PC-9 (cell line): ENCODE data around the gene PLEKHA5. TPM values are rescaled to one million over a fixed set of nuclear protein-coding genes. Genes with fewer than 3 reads are reported as not detected.

ENCODE experiments used
- BruUV-seq: library from RNA; stranded (reverse); fragments of 400-500 nt; replicated peaks from 2 replicates; lab custom pipeline; 2021; lab: Mats Ljungman, UMichigan
- CTCF ChIA-PET: fragments of 300-600 bp; sonication (Branson Sonifier 250); formaldehyde crosslinking; loops from one replicate; lab custom pipeline; 2022; ENCODE audit warnings: antibody characterized with exemption; lab: Charles Lee
- POLR2A ChIA-PET: fragments of 300-600 bp; sonication (Branson Sonifier 250); formaldehyde crosslinking; loops from one replicate; lab custom pipeline; 2022; ENCODE audit warnings: antibody characterized with exemption; ENCODE audit not compliant: unreplicated experiment; lab: Charles Lee
- DNase-seq, 2 experiments: peaks; one replicate each; pipeline versions ENCODE4 v3.0.0 to v3.0.0-alpha.2; 2015 to 2022; ENCODE audit warnings: mixed read lengths in 1 of 2
- H2AFZ ChIP-seq: fragments of 200-600 bp; sonication (generic); 2 replicates; pipeline ENCODE4 v1.8.1; 2017; ENCODE audit warnings: antibody characterized with exemption
- H3F3A ChIP-seq: fragments of 200-600 bp; sonication (generic); 2 replicates; pipeline ENCODE4 v1.8.1; 2017; ENCODE audit warnings: antibody characterized with exemption, mild to moderate bottlenecking, low read depth; ENCODE audit not compliant: insufficient read depth
- H3K27ac ChIP-seq: fragments of 200-600 bp; sonication (generic); 2 replicates; pipeline ENCODE4 v1.6.1; 2016; ENCODE audit warnings: mixed run types
- H3K27me3 ChIP-seq: fragments of 200-600 bp; sonication (generic); 2 replicates; pipeline ENCODE4 v1.6.1; 2016; ENCODE audit warnings: low read depth, mixed run types; ENCODE audit not compliant: insufficient read depth
- H3K36me3 ChIP-seq: fragments of 200-600 bp; sonication (generic); 2 replicates; pipeline ENCODE4 v1.6.1; 2016; ENCODE audit warnings: low read depth, mixed run types
- H3K4me1 ChIP-seq: fragments of 200-600 bp; sonication (generic); replicated peaks from 2 replicates; pipeline ENCODE4 v1.6.1; 2016; ENCODE audit warnings: mixed run types; ENCODE audit not compliant: insufficient read depth
- H3K4me2 ChIP-seq: fragments of 200-600 bp; sonication (generic); 2 replicates; pipeline ENCODE4 v1.6.1; 2017; ENCODE audit warnings: mixed run types
- H3K4me3 ChIP-seq: fragments of 200-600 bp; sonication (generic); 2 replicates; pipeline ENCODE4 v1.6.1; 2016; ENCODE audit warnings: mixed run types
- H3K79me2 ChIP-seq: fragments of 200-600 bp; sonication (generic); 2 replicates; pipeline ENCODE4 v1.6.1; 2017; ENCODE audit warnings: low read depth, mixed run types
- H3K9me2 ChIP-seq: fragments of 200-600 bp; sonication (generic); 2 replicates; pipeline ENCODE4 v1.8.1; 2017; ENCODE audit warnings: mild to moderate bottlenecking; ENCODE audit not compliant: insufficient read depth
- H3K9me3 ChIP-seq: fragments of 200-600 bp; sonication (generic); 2 replicates; pipeline ENCODE4 v1.8.1; 2016; ENCODE audit warnings: low read depth; ENCODE audit not compliant: insufficient read depth
- H4K20me1 ChIP-seq: fragments of 200-600 bp; sonication (generic); 2 replicates; pipeline ENCODE4 v1.8.1; 2017; ENCODE audit not compliant: insufficient read depth
- CTCF ChIP-seq: fragments of 200-600 bp; sonication (generic); conservative IDR thresholded peaks from 2 replicates; pipeline ENCODE4 v1.6.1; 2017; ENCODE audit warnings: mixed run types, antibody characterized with exemption, mild to moderate bottlenecking, moderate library complexity
- EZH2 ChIP-seq: fragments of 200-600 bp; sonication (generic); IDR thresholded peaks from 2 replicates; pipeline ENCODE4 v1.8.0; 2017; ENCODE audit warnings: antibody characterized with exemption, low read depth
- intact Hi-C: fragments of 100-400 bp; cut with micrococcal nuclease; formaldehyde crosslinking; loops from one replicate; pipeline ENCODE4 v1.10.0; 2022; ENCODE audit not compliant: unreplicated experiment
- total RNA-seq: library from RNA; stranded (reverse); gene quantifications from 2 replicates; pipeline ENCODE4 v1.2.3, GENCODE V29; 2021

The PLEKHA5 gene
- total RNA-seq, 1 experiment from 2014 or later, result 54.1 TPM

DNA sequence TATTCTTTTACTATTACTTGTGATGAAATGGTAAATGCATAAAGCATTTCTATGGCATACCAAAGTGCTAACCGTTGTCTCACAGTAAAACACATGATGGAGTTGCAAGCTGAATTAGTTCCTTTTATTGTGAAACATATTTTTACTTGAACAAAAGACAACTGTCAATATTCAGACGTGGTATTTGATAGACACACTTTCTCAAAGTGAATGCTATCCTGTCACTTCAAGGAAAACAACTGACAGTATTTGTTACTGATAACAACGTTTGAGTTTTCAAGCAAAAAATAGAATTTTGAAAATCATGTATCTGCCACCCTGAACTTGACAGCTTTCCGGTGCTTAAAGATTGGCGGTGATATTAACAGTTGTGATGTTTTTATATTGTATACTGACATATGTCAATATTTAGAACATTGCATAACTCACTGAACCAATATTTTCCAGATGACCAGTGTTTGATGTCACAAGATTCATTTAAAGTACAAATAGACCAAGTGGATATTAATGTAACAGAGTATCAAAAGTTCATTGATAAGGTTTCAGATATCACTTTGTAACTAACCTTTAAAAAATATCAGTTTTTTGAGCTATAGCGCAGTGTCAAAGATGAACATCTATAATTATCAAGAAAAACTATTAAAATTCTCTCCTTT lies 156.4 kb downstream of the PLEKHA5 start:
- POLR2A ChIA-PET, result no interaction called here
- no peak overlapping the region for H3K4me3 ChIP-seq
- no peaks in the 10 kb centered on the region for H3K9me3 ChIP-seq
- CTCF ChIA-PET, result interaction anchor here (0.5 to 0.7 kb wide), 3 partner anchors 63 to 1330 kb away, joined by 3 to 8 read pairs (median 5); no protein-coding TSS in a partner anchor
- H4K20me1 ChIP-seq, result no peaks in the 10 kb centered on the region
- H3K4me2 ChIP-seq, result no peak overlapping the region
- H3K27ac ChIP-seq, result no peak overlapping the region
- intact Hi-C loops, result loop anchor here (5.0 kb wide), 4 partner anchors 99 to 1024 kb away; partner anchors contain the start of gene PIK3C2G
- H3F3A ChIP-seq, result peaks cover 3% of the 10 kb centered on the region; the same call in 1 of the 2 replicates
- H3K9me2 ChIP-seq, result no peaks in the 10 kb centered on the region
- H3K27me3 ChIP-seq, result no peaks in the 10 kb centered on the region
- TF ChIP-seq CTCF, result no peak
- no peak for TF ChIP-seq EZH2
- H3K4me1 ChIP-seq, result no peaks in the 10 kb centered on the region
- no peaks in the 10 kb centered on the region for H3K79me2 ChIP-seq
- no peak overlapping the region for H2AFZ ChIP-seq
- no peaks in the 10 kb centered on the region for H3K36me3 ChIP-seq
- DNase-seq, result no peak
- BruUV-seq, result no TSS peak

DNA sequence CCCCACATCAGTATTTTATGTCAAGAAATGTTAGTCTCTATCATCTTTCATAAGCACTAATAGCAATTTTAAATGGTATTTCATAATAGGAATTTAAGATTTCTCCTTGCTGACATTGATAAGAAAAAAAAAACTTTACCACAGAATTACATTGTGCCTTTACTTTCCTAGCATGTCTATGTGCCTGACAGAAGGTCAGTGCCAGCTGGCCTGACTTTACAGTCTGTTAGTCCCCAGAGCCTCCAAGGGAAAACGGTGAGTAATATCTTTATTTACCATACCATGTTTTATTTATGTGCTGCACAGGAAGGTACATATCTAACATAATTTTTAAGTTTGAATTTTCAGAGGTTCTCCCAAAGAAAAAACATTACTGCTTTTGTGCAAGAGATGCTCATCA lies 157.8 kb downstream of the PLEKHA5 start:
- intact Hi-C loops, result loop anchor here (5.0 kb wide), 4 partner anchors 100 to 1025 kb away; partner anchors contain the start of gene PIK3C2G
- BruUV-seq, result no TSS peak
- peaks cover 3% of the 10 kb centered on the region; the same call in 1 of the 2 replicates for H3F3A ChIP-seq
- ChIA-PET POLR2A (no interaction called here), CTCF (no interaction called here)
- H3K36me3 ChIP-seq, result no peaks in the 10 kb centered on the region
- DNase-seq, result no peak
- H3K79me2 ChIP-seq, result no peaks in the 10 kb centered on the region
- H3K4me3 ChIP-seq, result no peak overlapping the region
- no peaks in the 10 kb centered on the region for H3K9me2 ChIP-seq
- no peaks in the 10 kb centered on the region for H3K9me3 ChIP-seq
- no peaks in the 10 kb centered on the region for H3K4me1 ChIP-seq
- H4K20me1 ChIP-seq, result no peaks in the 10 kb centered on the region
- no peak for TF ChIP-seq CTCF
- TF ChIP-seq EZH2, result no peak
- H2AFZ ChIP-seq, result no peak overlapping the region
- H3K27me3 ChIP-seq, result no peaks in the 10 kb centered on the region
- H3K27ac ChIP-seq, result no peak overlapping the region
- no peak overlapping the region for H3K4me2 ChIP-seq

- Histone ChIP-seq H3K4me2 (no peak overlapping the region), H4K20me1 (no peaks in the 10 kb centered on the region), H3K9me3 (no peaks in the 10 kb centered on the region), H3K79me2 (no peaks in the 10 kb centered on the region), H3K9me2 (no peaks in the 10 kb centered on the region), H3K4me1 (no peaks in the 10 kb centered on the region), H2AFZ (no peak overlapping the region), H3K4me3 (no peak overlapping the region), H3K27me3 (no peaks in the 10 kb centered on the region), H3K36me3 (no peaks in the 10 kb centered on the region), H3K27ac (no peak overlapping the region), H3F3A (peaks cover 3% of the 10 kb centered on the region; the same call in 1 of the 2 replicates)
- CTCF ChIA-PET, result interaction anchor here (0.6 kb wide), 1 partner anchor 10 kb away, joined by 3 read pairs; no protein-coding TSS in a partner anchor
- POLR2A ChIA-PET, result no interaction called here
- intact Hi-C loops, result loop anchor here (5.0 kb wide), 4 partner anchors 101 to 1026 kb away; partner anchors contain the start of gene PIK3C2G
- no peak for DNase-seq
- TF ChIP-seq EZH2 (no peak), CTCF (no peak)
- no TSS peak for BruUV-seq
Observed at GRCh38 chr12:19288161-19288560, 158.6 kb downstream of the PLEKHA5 start.
